T-helper 1 cell treated with Interleukin-12 subunit alpha and Interleukin-12 subunit beta and Interleukin-4 antibody, amounts not matched to agents 30 ng/mL and 1 ng/mL, for 36 hours (primary cell): Measurements from ENCODE around the gene MXI1. TPM values are rescaled to one million over a fixed set of nuclear protein-coding genes. Genes with fewer than 3 reads are reported as not detected.

Experiments used
- intact Hi-C: fragments of 100-400 bp; cut with micrococcal nuclease; formaldehyde crosslinking; loops from one replicate; pipeline ENCODE4 v1.15.1; 2024
- total RNA-seq: library from RNA; stranded (reverse); gene quantifications from 2 replicates; pipeline ENCODE4 v1.2.3, GENCODE V29; 2022

MXI1 gene
- total RNA-seq: 15.4 and 16.7 TPM in 2 replicates

DNA sequence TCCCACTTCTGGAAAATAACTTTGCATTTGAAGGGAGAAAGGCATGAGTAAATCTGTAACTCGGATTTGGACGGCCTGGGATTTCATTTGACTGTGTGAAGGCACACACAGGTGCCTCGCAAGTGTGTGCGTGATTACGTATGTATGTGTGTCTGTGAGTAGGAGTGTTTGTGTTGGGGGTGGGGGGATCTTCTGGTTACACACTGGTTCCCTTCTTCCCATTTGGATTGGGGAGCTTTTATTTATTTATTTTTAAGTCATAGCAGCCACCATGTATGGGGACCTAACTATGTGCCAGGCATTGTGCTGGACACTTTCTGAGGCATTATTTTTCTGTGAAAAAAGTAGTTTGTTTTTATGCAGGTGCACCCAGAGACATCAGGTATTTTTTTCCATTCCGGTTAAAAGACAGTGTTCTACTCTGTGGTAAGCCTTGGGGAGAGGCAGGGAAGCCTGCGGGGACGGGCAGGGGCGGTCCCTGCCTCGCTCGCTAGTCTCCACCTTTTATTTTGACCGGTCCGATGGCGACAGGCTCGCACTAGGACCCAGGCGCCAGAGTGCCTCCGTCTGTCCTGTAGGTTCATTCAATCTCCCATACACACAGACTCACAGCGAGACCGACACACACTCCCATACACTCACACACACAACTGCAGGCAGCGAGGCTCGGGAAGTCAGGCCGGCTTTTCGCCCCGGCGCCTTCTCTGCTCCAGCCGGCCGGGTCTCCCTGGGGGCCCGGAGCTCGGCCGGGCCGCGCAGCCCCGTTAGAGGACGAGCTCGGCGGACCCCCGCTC lies at the start of gene MXI1:
MXI1 (plus strand) TSS at position 595 of the 794 bp plus-strand sequence. CDS start 204 bp downstream, outside the sequence.
- intact Hi-C loops: loop anchor here (1.0 kb wide), 1 partner anchor 290 kb away; the partner anchor contains the start of gene DUSP5

DNA sequence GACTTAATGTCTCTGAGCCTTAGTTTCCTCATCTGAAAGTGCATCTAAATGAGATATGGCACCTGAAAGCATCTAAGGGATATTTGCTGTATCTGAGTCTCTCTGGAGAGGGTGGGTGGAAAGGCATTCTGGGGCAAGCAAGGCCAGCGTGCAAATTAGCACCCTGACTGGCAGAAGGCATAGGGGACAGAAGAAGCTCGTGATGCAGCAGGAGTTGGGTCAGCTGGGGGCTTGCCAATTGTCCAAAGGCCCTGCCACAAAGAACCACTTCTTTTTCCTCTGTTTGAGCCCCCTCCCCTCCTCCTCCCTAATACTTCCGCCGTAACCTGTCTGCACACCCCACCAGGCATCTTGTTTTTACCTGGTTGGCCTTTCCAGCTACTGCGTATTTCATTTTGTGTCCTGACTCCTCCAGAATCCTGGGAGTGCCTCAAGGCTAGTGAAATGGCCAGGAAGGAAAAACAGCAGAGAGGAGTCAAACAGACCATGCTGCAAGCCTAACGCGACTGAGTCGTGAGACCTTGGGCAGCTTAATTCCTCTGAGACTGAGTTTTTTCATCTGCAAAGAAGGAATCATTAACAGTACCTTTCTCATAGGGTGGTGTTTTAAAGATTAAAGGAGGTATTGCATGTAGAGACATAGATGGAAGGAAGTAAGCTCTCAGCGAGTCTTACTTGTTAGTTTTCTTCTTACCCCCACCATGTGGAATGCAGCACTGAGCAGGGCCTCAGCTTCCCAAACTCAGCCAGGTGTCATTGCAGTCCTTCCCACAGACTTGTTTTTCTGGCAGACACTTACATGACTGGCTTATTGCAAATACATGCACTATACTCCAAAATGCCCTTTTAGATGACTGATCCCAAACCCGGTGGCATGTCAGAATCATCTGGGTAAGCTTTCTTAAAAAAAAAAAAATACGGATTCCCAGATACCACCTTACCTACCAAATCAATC lies 49.1 kb upstream of the MXI1 start:
- intact Hi-C loops: loop anchor here (5.0 kb wide), 1 partner anchor 194 kb away; no protein-coding TSS in a partner anchor

DNA sequence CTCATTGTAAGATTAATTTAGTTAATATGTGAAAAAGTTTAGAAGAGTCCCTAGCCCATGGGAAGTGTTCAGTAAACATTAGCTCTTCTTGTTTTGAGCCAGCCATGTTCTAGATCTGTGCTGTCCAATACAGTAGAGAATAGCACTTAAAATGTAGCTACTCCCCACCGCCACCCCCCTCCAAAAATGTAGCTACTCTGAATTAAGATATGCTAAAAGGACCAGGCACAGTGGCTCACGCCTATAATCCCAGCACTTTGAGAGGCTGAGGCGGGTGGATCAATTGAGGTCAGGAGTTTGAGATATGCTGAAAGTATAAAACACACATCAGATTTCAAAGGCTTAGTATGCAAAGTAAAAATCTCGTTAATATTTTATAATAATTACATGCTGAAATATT lies 47.3 kb upstream of the MXI1 start:
- intact Hi-C loops: no loop called here

DNA sequence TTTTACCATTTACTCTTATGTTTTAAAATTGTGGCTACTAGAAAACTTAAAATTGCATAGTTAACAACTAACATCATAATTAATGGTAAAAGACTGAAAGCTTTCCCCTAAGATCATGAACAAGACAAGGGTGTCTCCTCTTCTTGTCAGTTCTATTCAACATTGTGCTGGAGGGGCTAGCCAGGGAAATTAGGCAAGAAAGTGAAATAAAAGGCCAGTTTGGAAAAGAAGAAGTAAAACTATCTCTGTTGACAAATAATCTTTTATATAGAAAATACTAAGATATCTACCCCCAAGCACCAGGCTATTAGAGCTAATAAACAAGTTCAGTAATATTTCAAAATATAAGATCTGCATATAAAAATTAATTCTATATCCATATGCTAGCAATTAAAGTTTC lies 46.9 kb upstream of the MXI1 start:
- intact Hi-C loops: no loop called here

DNA sequence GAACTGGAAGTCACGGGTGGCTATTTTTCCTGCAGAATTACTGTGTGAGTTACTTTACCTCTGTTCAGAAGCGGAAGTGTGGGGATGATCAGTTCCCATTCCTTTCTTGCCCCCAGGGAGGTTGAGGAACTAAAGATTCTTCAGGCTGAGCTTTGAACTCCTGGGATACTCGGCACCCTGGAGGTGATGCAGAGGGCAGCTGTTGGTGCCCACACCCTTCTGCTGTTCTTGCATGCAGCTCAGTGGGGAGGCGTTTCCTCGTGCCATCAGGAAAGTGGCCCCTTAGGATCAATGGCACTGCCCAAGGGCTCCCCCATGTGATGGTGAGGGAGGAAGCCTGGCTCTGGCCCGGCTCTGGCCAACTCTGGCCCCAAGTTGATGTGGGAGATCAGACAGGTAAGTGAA lies 44.7 kb upstream of the MXI1 start:
- intact Hi-C loops: no loop called here

DNA sequence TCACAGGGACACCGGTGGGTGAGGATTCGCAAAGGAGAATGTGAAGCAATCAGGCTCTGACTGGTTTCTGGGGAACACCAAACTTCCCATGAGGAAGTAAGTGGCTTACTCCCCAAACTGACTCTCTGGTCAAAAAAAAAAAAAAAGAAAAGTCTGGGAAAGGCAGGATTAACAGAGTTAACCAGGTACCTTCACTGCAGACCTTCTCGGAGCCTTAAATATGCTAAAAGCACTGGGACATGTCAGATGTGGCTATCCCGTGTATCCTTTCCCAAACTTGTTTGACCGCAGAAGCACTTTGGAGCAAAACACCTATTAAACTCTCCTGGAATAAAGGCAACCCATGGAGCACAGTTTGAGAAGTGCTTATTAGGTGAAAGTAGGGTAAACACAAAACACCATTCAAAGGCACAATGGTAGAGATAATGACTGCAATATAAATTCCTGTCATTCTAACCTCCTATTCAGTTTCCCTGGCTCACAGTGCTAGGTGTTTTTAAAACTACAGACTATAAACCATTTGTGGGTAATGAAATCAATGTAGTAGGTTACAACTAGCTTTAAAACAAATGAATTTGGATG lies 44.1 kb upstream of the MXI1 start:
- intact Hi-C loops: no loop called here

DNA sequence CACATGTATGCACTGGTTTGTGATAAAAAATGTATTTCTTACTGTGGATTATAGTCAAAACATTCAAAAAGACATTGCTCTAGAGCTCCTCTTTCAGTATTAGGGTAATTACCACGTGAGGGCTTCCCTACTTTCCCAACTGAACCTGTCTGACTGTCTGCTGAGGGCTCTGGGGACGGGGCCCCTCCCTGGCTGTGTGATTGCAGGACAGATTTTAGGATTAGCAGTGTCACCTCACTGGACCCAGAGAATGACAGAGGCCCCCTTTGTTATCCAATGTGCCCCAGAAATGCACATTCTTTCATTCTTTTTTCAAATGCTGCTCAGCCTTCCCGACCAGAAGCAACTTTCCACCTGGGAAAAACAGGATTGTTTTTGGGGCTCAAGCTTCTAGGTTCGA lies 43.6 kb upstream of the MXI1 start:
- intact Hi-C loops: no loop called here

DNA sequence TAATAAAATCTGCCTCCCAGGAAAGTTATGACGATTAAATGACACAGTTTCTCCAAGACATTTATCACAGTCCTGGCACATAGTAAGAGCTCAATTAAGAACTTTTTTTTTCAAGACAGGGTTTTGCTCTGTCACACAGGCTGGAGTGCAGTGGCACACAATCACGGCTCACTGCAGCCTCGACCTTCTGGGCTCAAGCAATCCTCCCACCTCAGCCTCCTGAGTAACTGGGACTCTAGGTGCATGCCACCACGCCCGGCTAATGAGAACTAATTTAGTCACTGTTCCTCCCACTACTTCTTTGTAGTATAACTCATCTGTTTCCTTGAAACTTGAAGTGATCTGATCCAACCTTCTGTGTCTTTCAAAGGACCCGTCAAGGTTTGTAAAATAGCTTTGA lies 42.2 kb upstream of the MXI1 start:
- intact Hi-C loops: no loop called here

DNA sequence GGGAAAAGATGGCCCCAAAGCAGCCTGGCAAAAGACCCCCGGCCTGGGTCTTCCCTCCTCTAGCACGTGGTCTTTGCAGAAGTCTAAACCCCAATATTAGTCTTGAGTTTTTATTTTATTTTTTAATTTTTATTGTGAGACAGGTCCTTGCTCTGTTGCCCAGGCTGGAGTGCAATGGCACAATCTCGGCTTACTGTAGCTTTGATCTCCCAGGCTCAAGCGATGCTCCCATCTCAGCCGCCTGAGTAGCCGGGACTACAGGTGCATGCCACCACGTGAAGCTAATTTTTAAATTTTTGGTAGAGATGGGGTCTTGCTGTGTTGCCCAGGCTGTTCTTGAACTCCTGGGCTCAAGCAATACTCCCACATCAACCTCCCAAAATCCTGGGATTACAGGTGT lies 40.3 kb upstream of the MXI1 start:
- intact Hi-C loops: no loop called here

DNA sequence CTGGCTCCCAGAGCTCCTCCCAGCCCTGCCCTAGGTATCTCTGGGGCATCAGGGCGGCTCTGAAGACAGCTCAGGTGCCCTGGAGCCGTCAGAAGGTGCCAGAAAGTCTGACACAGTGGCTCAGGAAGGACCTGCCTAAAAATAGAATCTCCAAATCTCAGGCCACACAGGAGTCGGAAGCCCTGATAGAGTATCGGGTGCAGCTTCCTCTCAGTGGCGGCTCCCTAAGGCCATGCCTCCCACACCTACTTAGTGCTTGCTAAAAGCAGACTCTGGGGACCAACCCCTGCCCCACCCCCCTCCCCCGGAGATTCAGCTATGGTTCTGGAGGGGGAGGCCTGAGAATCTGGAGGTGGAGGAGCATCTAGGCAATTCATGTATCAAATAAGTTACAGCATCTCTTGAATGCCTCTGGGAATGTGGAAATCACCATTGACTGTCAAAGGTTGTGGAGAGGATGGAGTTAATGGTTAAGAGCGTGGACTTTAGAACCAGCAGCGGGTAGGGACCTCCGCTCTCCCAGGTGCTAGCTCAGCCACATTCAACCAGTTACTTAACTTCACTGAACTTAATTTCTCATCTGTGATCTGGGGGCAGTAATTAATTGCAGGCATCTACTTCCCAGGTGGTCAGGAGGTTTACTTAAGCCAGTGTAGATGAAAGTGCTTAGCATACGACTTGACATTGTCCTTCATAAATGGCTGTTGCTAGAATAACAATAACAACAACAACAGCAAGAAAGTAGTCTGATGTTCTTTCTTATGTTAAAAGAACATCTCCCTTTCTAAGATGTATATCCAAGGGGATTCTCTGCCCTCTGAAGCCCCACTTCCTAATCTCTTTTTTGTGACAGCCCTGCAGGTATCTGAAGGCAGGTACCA lies 38.6 kb upstream of the MXI1 start:
- intact Hi-C loops: loop anchor here (1.0 kb wide), 1 partner anchor 12 kb away; no protein-coding TSS in a partner anchor

DNA sequence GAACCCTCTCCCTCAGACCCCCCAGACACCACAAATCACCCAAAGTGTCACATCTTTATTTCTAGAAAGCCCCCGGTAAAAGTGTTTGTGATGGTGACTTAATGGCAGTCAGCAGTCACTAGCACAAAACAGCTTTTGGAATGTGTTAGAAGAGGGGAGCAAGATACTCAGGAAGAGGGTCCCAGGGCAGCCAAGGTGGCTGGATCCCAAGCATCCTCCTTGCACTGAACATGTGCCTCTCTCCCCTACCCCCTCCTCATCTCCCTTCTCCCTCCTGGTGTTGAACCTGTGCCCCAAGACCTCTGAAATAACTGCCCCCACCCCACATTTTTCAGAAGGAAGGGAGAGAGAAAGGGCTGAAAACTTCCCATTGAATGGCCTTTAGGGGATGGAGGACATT lies 37.8 kb upstream of the MXI1 start:
- intact Hi-C loops: no loop called here

DNA sequence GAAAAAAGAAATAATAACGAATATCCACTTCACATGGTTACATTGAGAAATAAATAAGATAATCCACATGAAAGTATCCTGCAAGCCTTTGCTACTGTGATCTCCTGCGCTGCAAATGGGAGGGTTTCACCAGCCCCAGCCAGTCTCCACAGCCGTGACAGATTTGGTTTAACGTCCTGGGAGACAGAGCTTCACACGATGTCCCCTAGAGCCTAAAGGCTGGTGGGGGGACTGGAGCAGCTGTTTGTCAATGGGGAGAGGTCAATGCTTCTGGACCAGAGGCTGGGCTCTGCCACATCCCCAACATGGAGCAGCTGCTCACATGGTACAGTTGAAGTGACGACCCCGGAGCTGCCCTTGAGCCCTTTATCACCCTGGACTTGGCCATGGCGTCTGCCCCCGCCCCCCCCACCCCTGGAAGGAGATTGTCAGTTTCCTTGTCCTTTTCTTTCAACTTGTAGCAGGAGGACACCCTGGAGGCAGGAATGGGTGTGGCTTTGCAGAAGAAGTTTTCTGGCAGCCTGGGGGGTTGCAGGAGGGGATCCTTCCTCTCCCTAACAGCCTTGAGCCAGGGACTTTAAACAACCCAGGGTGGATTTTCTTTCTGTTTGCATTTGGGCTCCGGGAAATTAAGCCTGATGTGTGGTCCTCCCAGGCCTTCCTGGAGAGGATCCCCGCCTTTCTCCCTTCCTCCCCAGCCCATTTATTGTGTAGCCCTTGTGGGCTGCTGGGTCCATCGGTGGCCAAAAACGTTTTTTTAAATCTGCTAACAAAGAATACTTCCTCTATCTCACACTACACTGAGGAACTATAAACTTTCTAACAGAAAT lies 37.0 kb upstream of the MXI1 start:
- intact Hi-C loops: no loop called here

DNA sequence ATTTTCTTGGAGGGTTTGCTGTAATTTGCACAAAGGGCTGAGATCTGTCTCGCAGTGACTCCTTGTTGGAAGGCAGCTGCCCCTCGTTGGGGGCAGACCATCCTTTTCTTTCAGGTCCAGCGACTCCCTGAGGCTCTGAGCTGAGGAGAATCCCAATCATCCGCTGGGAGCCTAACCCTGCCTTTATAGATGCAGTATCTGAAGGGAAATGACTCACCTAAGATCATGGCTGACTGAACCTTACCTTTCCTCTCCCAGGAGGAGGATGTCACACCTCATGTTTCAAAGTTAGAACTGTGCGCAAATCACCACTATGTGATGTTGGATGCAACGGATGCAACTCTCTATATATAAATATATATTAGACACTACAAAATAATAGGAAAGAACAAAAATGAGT lies 36.4 kb upstream of the MXI1 start:
- intact Hi-C loops: no loop called here

DNA sequence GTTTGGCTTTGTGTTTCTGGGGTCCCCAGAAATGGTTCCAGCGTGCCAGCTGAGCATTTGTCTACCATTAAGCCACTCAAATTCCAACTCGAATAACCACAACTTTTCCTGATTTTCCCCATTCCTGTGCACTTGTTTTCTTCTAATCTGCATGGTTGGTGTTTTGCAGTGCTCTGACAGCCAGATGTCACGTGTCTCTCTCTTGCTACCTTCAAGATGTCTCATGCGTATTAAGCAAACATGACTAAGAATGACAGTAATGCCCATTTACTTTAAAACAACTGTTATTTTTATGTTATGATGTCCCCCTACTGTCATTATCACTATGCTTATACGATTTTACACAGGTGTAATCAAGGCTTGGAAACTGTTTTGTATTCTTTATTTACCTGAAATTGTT lies 35.2 kb upstream of the MXI1 start:
- intact Hi-C loops: no loop called here

DNA sequence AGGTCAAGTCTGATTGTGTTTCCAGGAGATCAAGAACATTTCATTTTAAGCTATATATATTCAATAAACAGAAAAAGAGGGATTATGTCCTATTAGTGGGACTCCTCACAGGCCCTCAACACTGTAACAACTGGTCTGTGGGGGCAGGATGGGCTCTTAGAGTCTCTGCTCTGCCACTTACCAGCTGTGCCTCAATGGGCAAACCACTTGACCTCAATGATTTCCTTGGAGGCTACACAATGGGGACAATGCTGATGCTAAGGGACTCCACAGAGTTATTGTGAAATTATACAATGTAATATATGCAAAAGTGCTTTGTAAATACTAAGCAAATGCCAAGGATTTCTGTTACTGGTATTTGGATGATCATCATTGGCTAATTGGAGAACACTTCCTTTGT lies 33.2 kb upstream of the MXI1 start:
- intact Hi-C loops: no loop called here

DNA sequence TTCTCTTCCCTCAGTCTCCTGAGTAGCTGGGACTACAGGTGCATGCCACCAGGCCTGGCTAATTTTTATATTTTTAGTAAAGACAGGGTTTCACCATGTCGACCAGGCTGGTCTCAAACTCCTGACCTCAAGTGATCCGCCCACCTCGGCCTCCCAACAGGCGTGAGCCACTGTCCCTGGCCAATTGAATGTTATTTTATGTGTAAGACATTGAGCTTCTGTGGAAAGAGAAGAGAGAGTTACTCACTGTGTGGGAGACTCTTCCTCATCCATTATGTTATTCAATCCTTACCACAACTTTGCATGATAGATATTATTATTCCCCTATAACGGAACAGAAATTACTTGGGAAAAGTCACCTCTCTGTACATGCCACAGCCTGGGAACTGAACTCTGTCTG lies 32.6 kb upstream of the MXI1 start:
- intact Hi-C loops: no loop called here

DNA sequence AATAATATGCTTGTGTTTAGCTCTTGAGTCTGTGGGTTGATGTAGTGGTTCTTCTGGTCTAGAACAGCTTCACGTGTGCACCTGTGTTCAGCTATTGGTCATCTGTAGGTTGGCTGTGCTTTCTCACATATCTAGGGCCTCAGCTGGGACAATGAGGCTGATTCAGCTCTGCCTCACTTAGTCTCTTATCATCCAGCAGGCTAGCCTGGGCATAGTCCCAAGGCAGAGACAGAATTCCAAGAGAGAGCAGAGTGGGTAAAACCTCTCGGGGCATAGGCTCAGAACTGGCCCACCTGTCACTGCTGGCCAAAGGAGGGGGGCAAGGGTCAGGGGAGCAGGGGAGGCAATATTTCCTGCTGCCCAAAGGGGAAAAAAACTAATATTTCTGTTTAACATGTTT lies 32.0 kb upstream of the MXI1 start:
- intact Hi-C loops: no loop called here

DNA sequence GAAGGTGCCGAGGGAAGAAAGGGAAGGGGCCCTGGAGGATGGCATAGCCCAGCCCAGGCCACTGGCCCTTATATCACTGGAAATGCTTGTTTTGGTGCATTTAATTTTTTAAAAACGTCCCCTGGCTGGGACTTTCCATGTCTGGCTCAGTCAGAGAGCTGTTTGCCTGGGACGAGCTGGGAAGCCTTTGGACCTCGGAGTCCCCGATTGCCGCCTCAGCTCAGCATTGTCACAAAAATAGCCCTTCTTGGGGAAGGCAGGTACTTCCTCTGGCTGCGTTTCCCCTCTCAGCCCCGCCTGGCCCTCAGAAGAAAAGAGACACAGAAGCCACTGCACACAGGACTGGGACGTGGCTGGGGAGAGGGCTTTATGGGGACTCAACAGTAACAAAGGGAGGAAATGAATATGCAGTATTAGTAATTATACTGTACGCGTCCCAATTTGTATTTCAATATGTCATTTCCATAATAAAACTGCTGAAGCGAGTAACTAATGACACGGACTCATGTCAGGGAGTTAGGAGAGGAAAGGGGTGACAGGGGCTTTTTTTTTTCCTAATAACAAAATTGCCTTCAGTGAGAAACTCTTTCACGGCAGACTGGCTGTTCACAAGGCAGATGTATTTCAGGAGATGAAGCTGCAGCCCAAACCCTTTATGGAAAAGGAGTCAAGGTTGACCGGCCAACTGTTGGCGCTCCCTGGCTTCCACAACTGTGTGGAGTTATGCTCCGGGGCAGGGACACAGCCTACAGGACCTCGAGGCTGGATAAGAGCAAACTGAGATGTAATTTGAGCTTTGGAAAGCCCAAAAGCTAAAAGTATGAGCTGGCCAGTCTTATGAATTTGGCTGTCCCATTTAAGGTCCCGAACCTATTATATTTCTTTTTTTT lies 31.0 kb upstream of the MXI1 start:
- intact Hi-C loops: no loop called here

DNA sequence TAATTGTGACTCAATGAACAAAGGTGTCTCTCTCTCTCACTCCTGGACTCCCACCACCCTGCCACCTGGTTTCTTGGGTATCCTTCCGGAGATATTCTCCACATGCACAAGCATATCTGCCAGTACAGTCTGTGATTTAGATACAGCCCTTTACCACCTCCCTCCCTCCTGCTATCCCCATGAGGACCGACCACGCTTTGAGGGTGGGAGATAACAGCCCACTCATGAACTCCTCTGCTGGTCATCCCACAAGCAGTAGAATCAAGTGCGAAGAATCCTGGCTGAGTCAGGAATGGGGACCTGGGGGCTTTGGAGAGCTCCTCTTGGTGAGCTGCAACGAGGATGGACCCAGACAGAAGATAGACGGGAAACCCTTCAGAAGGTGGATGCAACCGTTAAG lies 28.2 kb upstream of the MXI1 start:
- intact Hi-C loops: no loop called here
